Liver (tissue), 9 donors: Measurements from ENCODE around the gene TNNC2. TPM values are rescaled to one million over a fixed set of nuclear protein-coding genes. Genes with fewer than 3 reads are reported as not detected.

ENCODE experiments used
- DNase-seq: peaks from one replicate; pipeline ENCODE4 v3.0.0-alpha.2; 2017; ENCODE audit warnings: low spot score
- H3K27ac ChIP-seq, 2 donors: one replicate each; pipeline ENCODE4 v1.7.0; 2013; ENCODE audit warnings: inconsistent platforms in 2 of 2, low read length in 2 of 2, control low read depth in 1 of 2, low read depth in 1 of 2, mild to moderate bottlenecking in 1 of 2
- H3K27me3 ChIP-seq, 4 donors: one replicate each; pipeline versions ENCODE4 v1.6.1 to v1.7.0; 2013; ENCODE audit warnings: low read length in 3 of 4, inconsistent platforms in 1 of 4, mild to moderate bottlenecking in 1 of 4, moderate library complexity in 1 of 4; ENCODE audit not compliant: control insufficient read depth in 4 of 4, insufficient read depth in 4 of 4
- H3K36me3 ChIP-seq, 4 donors: one replicate each; pipeline versions ENCODE4 v1.6.1 to v1.7.0; 2013; ENCODE audit warnings: low read length in 3 of 4, mild to moderate bottlenecking in 3 of 4, low read depth in 1 of 4, moderate library complexity in 1 of 4; ENCODE audit not compliant: control insufficient read depth in 4 of 4, insufficient read depth in 3 of 4
- H3K4me1 ChIP-seq, 4 donors: one replicate each; pipeline versions ENCODE4 v1.6.1 to v1.7.0; 2013; ENCODE audit warnings: low read length in 3 of 4, mild to moderate bottlenecking in 3 of 4, moderate library complexity in 1 of 4; ENCODE audit not compliant: control insufficient read depth in 4 of 4, insufficient read depth in 4 of 4
- H3K4me3 ChIP-seq, 3 donors: one replicate each; pipeline versions ENCODE4 v1.6.1 to v1.7.0; 2013; ENCODE audit warnings: low read length in 3 of 3, control low read depth in 1 of 3, low read depth in 1 of 3, mild to moderate bottlenecking in 1 of 3
- H3K9ac ChIP-seq, 2 donors: one replicate each; pipeline ENCODE4 v1.7.0; 2013; ENCODE audit warnings: low read length in 2 of 2, mild to moderate bottlenecking in 2 of 2, moderate library complexity in 2 of 2, control low read depth in 1 of 2, low read depth in 1 of 2
- H3K9me3 ChIP-seq, 4 donors: one replicate each; pipeline versions ENCODE4 v1.6.1 to v1.7.0; 2013; ENCODE audit warnings: low read length in 3 of 4; ENCODE audit not compliant: control insufficient read depth in 4 of 4
- CTCF ChIP-seq: fragments of 150-350 bp; IDR thresholded peaks from 2 replicates; pipeline ENCODE4 v1.5.1; 2017; ENCODE audit warnings: improper control_type of control experiment, low read depth, low read length; ENCODE audit not compliant: missing input control
- EGR1 ChIP-seq, 2 donors: IDR thresholded peaks; 2 replicates each; pipeline ENCODE4 v1.6.1; 2016 to 2018; ENCODE audit warnings: antibody characterized with exemption in 2 of 2, low read depth in 2 of 2
- FOXA1 ChIP-seq: IDR thresholded peaks from 2 replicates; pipeline ENCODE4 v1.6.1; 2016; ENCODE audit warnings: antibody characterized with exemption
- FOXA2 ChIP-seq: IDR thresholded peaks from 2 replicates; pipeline ENCODE4 v1.6.1; 2016; ENCODE audit warnings: antibody characterized with exemption
- GABPA ChIP-seq, 2 donors: IDR thresholded peaks in 1 of 2; conservative IDR thresholded peaks in 1 of 2; 2 replicates each; pipeline ENCODE4 v1.6.1; 2016; ENCODE audit warnings: antibody characterized with exemption in 2 of 2, mild to moderate bottlenecking in 1 of 2, moderate library complexity in 1 of 2
- HNF4A ChIP-seq, 2 donors: conservative IDR thresholded peaks; 2 replicates each; pipeline ENCODE4 v1.6.1; 2016; ENCODE audit warnings: antibody characterized with exemption in 2 of 2, mild to moderate bottlenecking in 2 of 2
- HNF4G ChIP-seq: IDR thresholded peaks from 2 replicates; pipeline ENCODE4 v1.6.1; 2016; ENCODE audit warnings: antibody characterized with exemption
- JUND ChIP-seq, 2 donors: IDR thresholded peaks; 2 replicates each; pipeline ENCODE4 v1.6.1; 2016; ENCODE audit warnings: antibody characterized with exemption in 2 of 2
- MAX ChIP-seq: IDR thresholded peaks from 2 replicates; pipeline ENCODE4 v1.6.1; 2016; ENCODE audit warnings: antibody characterized with exemption
- NR2F2 ChIP-seq: IDR thresholded peaks from 2 replicates; pipeline ENCODE4 v1.6.1; 2016; ENCODE audit warnings: antibody characterized with exemption
- RAD21 ChIP-seq, 2 donors: IDR thresholded peaks; 2 replicates each; pipeline ENCODE4 v1.6.1; 2016; ENCODE audit warnings: antibody characterized with exemption in 2 of 2, mild to moderate bottlenecking in 2 of 2
- REST ChIP-seq: IDR thresholded peaks from 2 replicates; pipeline ENCODE4 v1.6.1; 2016; ENCODE audit warnings: antibody characterized with exemption, mild to moderate bottlenecking
- RXRA ChIP-seq, 2 donors: IDR thresholded peaks; 2 replicates each; pipeline ENCODE4 v1.6.1; 2017 to 2018; ENCODE audit warnings: antibody characterized with exemption in 2 of 2, mild to moderate bottlenecking in 1 of 2
- SP1 ChIP-seq: IDR thresholded peaks from 2 replicates; pipeline ENCODE4 v1.6.1; 2018; ENCODE audit warnings: antibody characterized with exemption, mild to moderate bottlenecking
- TAF1 ChIP-seq: conservative IDR thresholded peaks from 2 replicates; pipeline ENCODE4 v1.6.1; 2016; ENCODE audit warnings: antibody characterized with exemption, mild to moderate bottlenecking
- YY1 ChIP-seq: IDR thresholded peaks from 2 replicates; pipeline ENCODE4 v1.6.1; 2016; ENCODE audit warnings: antibody characterized with exemption, mild to moderate bottlenecking
- WGBS: extraction: QIAGEN DNeasy Blood & Tissue Kit; methylation state at CpG from one replicate; pipeline ENCODE4 v1.1.7; 2013; 5-methylcytosine and 5-hydroxymethylcytosine counted together
- polyA plus RNA-seq, 2 donors: library from polyadenylated mRNA; stranded (reverse) in 1 of 2; unstranded in 1 of 2; fragments of 200-250 nt in 1 of 2; fragments of >200 nt in 1 of 2; fragmentation: Nextera tagmentation in 1 of 2; extraction: Ambion mirVana in 1 of 2; gene quantifications; one replicate each; pipeline versions ENCODE4 v1.2.1 to v1.2.3, GENCODE V29; 2013 to 2015
- total RNA-seq, 2 donors: library from RNA; depleted of rRNA; stranded (reverse); fragments of >200 nt; gene quantifications; one replicate each; pipeline ENCODE4 v1.2.3, GENCODE V29; 2014
- TF ChIP-seq, protein P1 (sequence below): IDR thresholded peaks from 2 replicates; pipeline ENCODE4 v1.6.1; 2016; ENCODE audit warnings: antibody characterized with exemption
- donor health status: healthy.
- donor health status: healthy.
- donor health status: healthy.
- donor health status: healthy.
- donor health status: healthy.

Gene TNNC2
- total and polyA plus RNA-seq, 4 donors: 0.12 to 0.33 (median 0.31) TPM; not detected in 1

DNA sequence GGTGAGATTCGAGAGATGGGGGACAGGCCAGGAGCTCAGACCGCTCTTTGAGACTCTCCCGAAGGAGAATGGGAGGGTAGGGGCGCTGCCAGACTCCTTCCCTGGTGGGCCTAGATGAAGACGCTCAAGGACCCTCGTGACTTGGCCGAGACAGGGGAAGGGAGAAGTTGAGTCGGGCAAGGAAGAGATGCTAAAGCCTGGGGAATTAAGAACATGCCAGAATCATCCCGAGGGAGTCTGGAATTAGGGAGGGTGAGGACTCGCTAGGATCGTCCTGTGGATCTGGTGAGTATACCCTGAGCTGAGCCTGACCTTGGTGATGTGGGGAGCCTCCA lies 14.1 kb downstream of the TNNC2 start (continued):
- TF ChIP-seq, protein P1, sequence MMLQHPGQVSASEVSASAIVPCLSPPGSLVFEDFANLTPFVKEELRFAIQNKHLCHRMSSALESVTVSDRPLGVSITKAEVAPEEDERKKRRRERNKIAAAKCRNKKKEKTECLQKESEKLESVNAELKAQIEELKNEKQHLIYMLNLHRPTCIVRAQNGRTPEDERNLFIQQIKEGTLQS: no peak
- no peak for TF ChIP-seq GABPA (IDR thresholded peaks at IDR 0.05 in 1 of 2, conservative IDR thresholded peaks at IDR 0.05 in 1 of 2)
- TF ChIP-seq NR2F2: no peak
- TF ChIP-seq RAD21 (IDR thresholded peaks at IDR 0.05): no peak
- no peak for TF ChIP-seq TAF1
- TF ChIP-seq RXRA (IDR thresholded peaks at IDR 0.05): no peak
- no peak for TF ChIP-seq FOXA2
- TF ChIP-seq HNF4A (conservative IDR thresholded peaks at IDR 0.05): no peak
- no peak for TF ChIP-seq JUND (IDR thresholded peaks at IDR 0.05)
- no peak for TF ChIP-seq SP1
- TF ChIP-seq EGR1 (IDR thresholded peaks at IDR 0.05; ENCODE audit: low read depth in 2 of 2): no peak
- no peak for TF ChIP-seq MAX
- no peak for TF ChIP-seq YY1
- no peak for TF ChIP-seq HNF4G

- peak within 1 kb of the TSS in 2 of 3 donors; percentile 29 to 53 for H3K4me3 ChIP-seq
- no peaks in the 10 kb centered on the region for H3K27me3 ChIP-seq
- no peak within 1 kb of the TSS for H3K9ac ChIP-seq
- H3K4me1 ChIP-seq: peaks cover 0 to 13% (median 7%) of the 10 kb centered on the region in 4 donors
- peaks cover 3 to 30% (median 27%) of the 10 kb centered on the region in 4 donors for H3K36me3 ChIP-seq
- no peaks in the 10 kb centered on the region for H3K9me3 ChIP-seq
- peak; percentile 95 for DNase-seq
- TF ChIP-seq NR2F2: peak; percentile 19
- peak; percentile 11 for TF ChIP-seq YY1
- no peak for TF ChIP-seq HNF4A (conservative IDR thresholded peaks at IDR 0.05)
- TF ChIP-seq, protein P1: no peak
- TF ChIP-seq SP1: peak; percentile 99
- TF ChIP-seq RXRA (IDR thresholded peaks at IDR 0.05): no peak
- TF ChIP-seq REST: no peak
- peak; percentile 37 for TF ChIP-seq MAX
- peak in 1 of 2 donors; percentile 21 for TF ChIP-seq GABPA (IDR thresholded peaks at IDR 0.05 in 1 of 2, conservative IDR thresholded peaks at IDR 0.05 in 1 of 2)
- TF ChIP-seq EGR1 (IDR thresholded peaks at IDR 0.05; ENCODE audit: low read depth in 2 of 2): no peak
- peak in 1 of 2 donors; percentile 9 for TF ChIP-seq RAD21 (IDR thresholded peaks at IDR 0.05)
- no peak for TF ChIP-seq HNF4G
- TF ChIP-seq TAF1: no peak
- TF ChIP-seq FOXA2: no peak
- TF ChIP-seq CTCF: no peak
- no peak for TF ChIP-seq FOXA1
- TF ChIP-seq JUND (IDR thresholded peaks at IDR 0.05): no peak
- WGBS: 4% methylated on average over 65 of the region's 65 CpGs
- no peak within 1 kb of the TSS for H3K27ac ChIP-seq
Observed at GRCh38 chr20:45812157-45813005, 14.7 kb downstream of the TNNC2 start, which contains the start of gene UBE2C. UBE2C (plus strand) TSS chr20:45812644; CDS start chr20:45812696, 52 bp downstream.
